T1000 (cell line): ENCODE measurements around the gene ACSL6.

ENCODE experiments used
- DNase-seq: peaks from one replicate; lab custom pipeline; 2025; ENCODE audit warnings: mixed read lengths; lab: John Stamatoyannopoulos, UW

The ACSL6 gene

GRCh38 chr5:132011622-132012343 lies at the start of gene ACSL6:
Gene ACSL6, minus strand, starts transcription at chr5:132011658. Its CDS starts 105 bp downstream, at chr5:132011553.
- no peak for DNase-seq

- no peak for DNase-seq
These were observed 49.2 kb upstream of the ACSL6 start, which contains the start of gene IL3 for GRCh38 chr5:132060501-132061161. Gene IL3, plus strand, starts transcription at chr5:132060655. Its CDS starts 52 bp downstream, at chr5:132060707.

GRCh38 chr5:132059696-132060500 lies 48.4 kb upstream of the ACSL6 start:
- DNase-seq, result no peak

GRCh38 chr5:132059043-132059695 lies 47.7 kb upstream of the ACSL6 start:
- no peak for DNase-seq

- no peak for DNase-seq
These were observed 47.2 kb upstream of the ACSL6 start for GRCh38 chr5:132058646-132059042.

GRCh38 chr5:132057498-132058255 lies 46.2 kb upstream of the ACSL6 start:
- DNase-seq, result no peak

GRCh38 chr5:132056610-132057497 lies 45.4 kb upstream of the ACSL6 start:
- DNase-seq, result no peak

GRCh38 chr5:132055808-132056609 lies 44.6 kb upstream of the ACSL6 start:
- no peak for DNase-seq

GRCh38 chr5:132055441-132055807 lies 44.0 kb upstream of the ACSL6 start:
- no peak for DNase-seq

GRCh38 chr5:132054697-132055440 lies 43.4 kb upstream of the ACSL6 start:
- no peak for DNase-seq

GRCh38 chr5:132054031-132054696 lies 42.7 kb upstream of the ACSL6 start:
- DNase-seq, result no peak

- DNase-seq, result no peak
These were observed 42.0 kb upstream of the ACSL6 start for GRCh38 chr5:132053483-132053882.

GRCh38 chr5:132052520-132052919 lies 41.1 kb upstream of the ACSL6 start:
- DNase-seq, result no peak

- DNase-seq, result no peak
These were observed 39.4 kb upstream of the ACSL6 start for GRCh38 chr5:132050661-132051552.

- no peak for DNase-seq
These were observed 38.7 kb upstream of the ACSL6 start for GRCh38 chr5:132050136-132050535.

- DNase-seq, result no peak
These were observed 38.1 kb upstream of the ACSL6 start for GRCh38 chr5:132049559-132049958.

GRCh38 chr5:132049093-132049492 lies 37.6 kb upstream of the ACSL6 start:
- no peak for DNase-seq
